ENCODE measurements around the gene HIVEP1.
A peak's percentile ranks its signal among the peaks of the same experiment; 100 is the strongest.

Gene HIVEP1

DNA sequence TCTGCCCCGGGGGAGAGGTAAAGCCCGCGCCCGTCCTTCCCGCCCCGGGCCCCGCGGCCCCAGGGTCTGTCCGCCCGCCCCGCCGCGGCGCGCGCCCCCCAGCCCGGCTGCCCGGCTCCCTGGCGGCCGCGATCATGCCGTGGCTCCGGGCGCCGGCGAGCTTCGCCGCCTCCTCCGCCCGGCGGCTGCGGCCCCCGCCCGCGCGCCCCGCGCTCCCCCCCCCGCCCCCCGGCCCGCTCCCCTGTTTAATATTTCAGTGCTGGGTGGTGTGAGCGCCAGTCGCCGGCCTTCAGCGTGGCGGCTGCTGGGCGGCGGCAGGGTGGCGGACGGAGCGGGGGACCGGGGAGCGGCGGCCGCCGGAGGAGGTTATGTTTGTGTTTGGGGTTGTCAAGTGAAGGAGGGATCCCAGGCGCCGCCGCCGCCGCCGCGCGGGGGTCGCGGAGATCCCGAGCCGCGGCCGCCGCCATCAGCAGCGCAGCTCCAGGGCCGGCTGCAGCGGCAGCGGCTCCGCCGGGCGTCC, at the start of gene HIVEP1:
Gene HIVEP1, plus strand, starts transcription at position 275 of the 520 bp plus-strand sequence. CDS start 3,317 bp downstream, outside the sequence.
- H3K4me3 ChIP-seq (ENCODE audit: low read length): peak within 1 kb of the TSS; percentile 82
- peak; percentile 15 for DNase-seq (ENCODE audit: low read depth)
- TF ChIP-seq CTCF (conservative IDR thresholded peaks at IDR 0.05; ENCODE audit: low read length): no peak

- no peak for TF ChIP-seq CTCF (conservative IDR thresholded peaks at IDR 0.05; ENCODE audit: low read length)
Measured at GRCh38 chr6:11963756-11964500, 48.2 kb upstream of the HIVEP1 start.

GRCh38 chr6:11964729-11965335, 47.3 kb upstream of the HIVEP1 start:
- TF ChIP-seq CTCF (conservative IDR thresholded peaks at IDR 0.05; ENCODE audit: low read length): no peak
- DNase-seq (ENCODE audit: low read depth): peak; percentile 50
- H3K4me3 ChIP-seq (ENCODE audit: low read length): no peak overlapping the region

More at GRCh38 chr6:11963756-11964500, 48.2 kb upstream of the HIVEP1 start:
- H3K4me3 ChIP-seq (ENCODE audit: low read length): no peak overlapping the region
- no peak for DNase-seq (ENCODE audit: low read depth)

DNA sequence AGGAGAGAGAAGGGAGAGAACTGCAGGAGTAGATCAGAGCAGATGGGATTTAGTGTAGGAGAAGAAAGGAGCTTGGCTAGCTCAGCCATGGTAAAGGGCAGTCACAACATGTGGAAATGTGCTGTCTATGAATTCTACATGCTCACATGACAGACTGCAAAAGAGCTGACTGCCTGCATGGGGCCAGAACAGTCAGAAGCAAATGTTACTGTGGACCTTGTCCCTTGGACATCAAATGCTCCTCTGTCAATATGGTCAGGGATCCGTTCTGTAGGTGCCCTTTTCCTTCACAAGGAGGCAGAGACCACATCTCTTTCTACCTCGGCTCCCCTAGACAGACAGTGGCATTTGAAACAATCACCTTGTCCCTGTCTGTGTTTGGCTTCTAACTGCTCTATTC, 46.6 kb upstream of the HIVEP1 start:
- no peak for TF ChIP-seq CTCF (conservative IDR thresholded peaks at IDR 0.05; ENCODE audit: low read length)
- H3K4me3 ChIP-seq (ENCODE audit: low read length): no peak overlapping the region
- DNase-seq (ENCODE audit: low read depth): no peak

- TF ChIP-seq CTCF (conservative IDR thresholded peaks at IDR 0.05; ENCODE audit: low read length): no peak
- DNase-seq (ENCODE audit: low read depth): no peak
- H3K4me3 ChIP-seq (ENCODE audit: low read length): no peak overlapping the region
Measured at GRCh38 chr6:11968241-11968806, 43.8 kb upstream of the HIVEP1 start.

- TF ChIP-seq CTCF (conservative IDR thresholded peaks at IDR 0.05; ENCODE audit: low read length): no peak
Measured at GRCh38 chr6:11969092-11969491, 43.0 kb upstream of the HIVEP1 start.

More at GRCh38 chr6:11969092-11969491, 43.0 kb upstream of the HIVEP1 start:
- peak; percentile 69 for DNase-seq (ENCODE audit: low read depth)
- no peak overlapping the region for H3K4me3 ChIP-seq (ENCODE audit: low read length)
